Erythroblast (primary cell): ENCODE measurements around the gene HPDL.
A peak's percentile ranks its signal among the peaks of the same experiment; 100 is the strongest.

Experiments used
- DNase-seq, 2 experiments: peaks; one replicate each; lab custom pipeline; 2025; lab: John Stamatoyannopoulos, UW
- GATA1 ChIP-seq: IDR thresholded peaks from 2 replicates; pipeline ENCODE4 v1.6.1; 2011; ENCODE audit warnings: low read depth, mild to moderate bottlenecking, control low read depth, low read length, moderate library complexity
- POLR2A ChIP-seq: IDR thresholded peaks from 2 replicates; pipeline ENCODE4 v1.6.1; 2011; ENCODE audit warnings: mild to moderate bottlenecking, low read length

Gene HPDL

GRCh38 chr1:45304311-45305081, 22.2 kb upstream of the HPDL start:
- TF ChIP-seq POLR2A (no peak), GATA1 (no peak)
- DNase-seq = peak; percentile 20 to 27

DNA sequence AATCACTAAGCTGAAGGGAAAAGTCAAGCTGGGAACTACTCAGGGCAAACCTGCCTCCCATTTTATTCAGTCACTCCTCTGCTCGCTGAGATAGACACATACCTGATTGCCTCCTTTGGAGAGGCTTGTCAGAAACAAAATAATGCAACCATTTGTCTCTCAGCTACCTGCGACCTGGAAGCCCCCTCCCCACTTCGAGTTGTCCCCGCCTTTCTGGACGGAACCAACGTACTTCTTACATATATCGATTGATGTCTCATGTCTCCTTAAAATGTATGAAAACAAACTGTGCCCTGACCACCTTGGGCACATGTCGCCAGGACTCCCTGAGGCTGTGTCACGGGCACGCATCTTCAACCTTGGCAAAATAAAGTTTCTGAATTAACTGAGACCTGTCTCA, 21.5 kb upstream of the HPDL start:
- DNase-seq = no peak
- TF ChIP-seq GATA1 = no peak
- no peak for TF ChIP-seq POLR2A

- no peak for DNase-seq
- TF ChIP-seq POLR2A (no peak), GATA1 (no peak)
Observed at GRCh38 chr1:45306319-45306718, 20.4 kb upstream of the HPDL start.

GRCh38 chr1:45306905-45307304, 19.8 kb upstream of the HPDL start:
- TF ChIP-seq POLR2A = no peak
- no peak for TF ChIP-seq GATA1
- no peak for DNase-seq

DNA sequence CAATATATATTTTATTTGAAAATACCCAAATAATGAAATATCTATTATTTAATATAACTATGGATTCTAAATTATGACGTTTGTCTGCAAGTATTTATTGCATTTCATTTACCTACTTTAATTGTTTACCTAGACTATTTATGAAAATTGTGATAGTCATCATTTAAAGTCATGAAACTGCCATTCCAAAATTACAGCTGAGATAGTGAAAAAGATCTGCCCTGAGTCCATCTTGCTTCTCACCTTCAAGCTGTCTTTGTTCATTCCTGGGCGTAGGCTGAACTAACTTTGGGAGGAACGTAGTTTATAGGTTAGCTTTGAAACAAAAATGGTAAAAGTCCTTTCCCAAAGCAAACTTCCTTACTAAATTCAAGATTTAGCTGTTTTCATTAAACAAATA, 12.4 kb upstream of the HPDL start:
- TF ChIP-seq GATA1 = no peak
- TF ChIP-seq POLR2A = no peak
- no peak for DNase-seq

GRCh38 chr1:45317166-45317565, 9.5 kb upstream of the HPDL start:
- TF ChIP-seq GATA1 (no peak), POLR2A (no peak)
- no peak for DNase-seq

DNA sequence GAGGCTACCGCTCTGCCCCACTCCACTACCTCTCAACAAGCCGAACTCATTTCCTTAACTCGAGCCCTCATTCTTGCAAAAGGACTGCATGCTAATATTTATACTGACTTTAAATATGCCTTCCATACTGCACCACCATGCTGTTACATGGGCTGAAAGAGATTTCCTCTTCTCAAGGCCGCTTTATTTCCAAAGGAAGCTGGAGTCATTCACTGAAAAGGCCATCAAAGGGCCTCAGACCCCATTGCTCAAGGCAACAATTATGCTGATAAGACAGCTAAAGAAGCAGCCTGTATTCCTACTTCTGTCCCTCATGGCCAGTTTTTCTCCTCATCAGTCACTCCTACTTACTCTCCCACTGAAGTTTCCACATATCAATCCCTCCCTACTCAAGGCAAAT, 6.9 kb upstream of the HPDL start:
- no peak for TF ChIP-seq GATA1
- DNase-seq = no peak

- no peak for DNase-seq
- TF ChIP-seq POLR2A = no peak
- no peak for TF ChIP-seq GATA1
Observed at GRCh38 chr1:45321444-45321843, 5.3 kb upstream of the HPDL start.

GRCh38 chr1:45322486-45323040, 4.1 kb upstream of the HPDL start:
- TF ChIP-seq GATA1 (no peak), POLR2A (no peak)
- DNase-seq = no peak

DNA sequence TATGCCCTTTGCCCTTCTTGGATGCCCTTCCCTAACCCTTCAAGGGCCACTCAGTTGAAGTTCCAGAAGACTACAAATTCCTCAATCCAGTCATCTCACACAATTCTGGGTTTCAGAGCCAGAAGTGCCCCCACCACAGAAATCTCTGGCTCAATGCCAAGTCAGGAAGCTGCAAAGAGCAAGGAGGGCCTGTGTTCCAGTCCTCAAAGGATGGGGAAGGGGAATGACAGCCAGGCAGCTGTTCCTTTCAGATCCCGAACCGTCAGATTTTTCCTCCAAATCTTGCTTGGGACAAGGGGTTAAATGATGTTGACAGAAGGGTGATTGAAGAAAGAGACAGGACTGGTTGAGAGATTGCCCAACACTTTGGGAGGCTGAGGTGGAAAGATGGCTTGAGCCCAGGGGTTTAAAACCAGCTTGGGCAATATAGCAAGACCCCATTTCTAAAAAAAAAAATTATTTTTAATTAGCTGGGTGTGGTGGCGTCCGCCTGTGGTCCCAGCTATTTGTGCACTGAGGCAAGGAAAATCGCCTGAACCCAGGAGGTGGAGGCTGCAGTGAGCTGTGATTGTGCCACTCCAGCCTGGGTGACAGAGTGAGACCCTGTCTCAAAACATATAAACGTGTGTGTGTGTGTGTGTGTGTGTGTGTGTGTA, 716 bp upstream of the HPDL start:
- TF ChIP-seq POLR2A (no peak), GATA1 (no peak)
- no peak for DNase-seq

- TF ChIP-seq GATA1 (no peak), POLR2A (no peak)
- DNase-seq = peak; percentile 28 to 60
Observed at GRCh38 chr1:45327644-45328515, 1.2 kb downstream of the HPDL start.

DNA sequence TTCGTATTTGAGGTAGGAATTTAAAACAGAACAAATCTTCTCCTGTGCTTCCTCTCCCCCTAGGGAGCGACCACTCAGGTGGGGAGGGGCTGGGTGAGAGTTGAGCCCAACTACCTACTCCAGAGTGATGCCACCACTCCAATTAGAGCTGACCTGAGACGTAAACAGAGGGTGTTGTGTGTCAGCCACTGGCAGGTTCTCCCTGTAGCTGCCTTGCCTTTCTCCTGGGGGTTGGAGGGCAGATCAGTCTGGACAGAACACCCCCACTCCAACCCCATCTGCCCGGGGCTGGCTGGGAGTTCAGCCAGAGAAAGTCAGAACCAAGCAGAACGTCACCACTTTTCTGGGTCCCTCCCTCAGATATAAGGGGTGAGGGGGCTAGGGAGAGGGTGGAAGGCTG, 2.0 kb downstream of the HPDL start:
- no peak for TF ChIP-seq GATA1
- no peak for TF ChIP-seq POLR2A
- DNase-seq = no peak

- DNase-seq = no peak
- TF ChIP-seq POLR2A = no peak
- no peak for TF ChIP-seq GATA1
Observed at GRCh38 chr1:45329445-45329844, 2.8 kb downstream of the HPDL start.
